Measurements from ENCODE around the gene KIAA1328. TPM values are rescaled to one million over a fixed set of nuclear protein-coding genes. Genes with fewer than 3 reads are reported as not detected.

Gene KIAA1328
- total RNA-seq, 1 experiment from 2014 or later, result 4.9 TPM

GRCh38 chr18:36889321-36889720 lies 60.4 kb downstream of the KIAA1328 start:
- POLR2A ChIA-PET, result no interaction called here
- TF ChIP-seq CTCF (IDR thresholded peaks at IDR 0.05; ENCODE audit: insufficient read depth in 1 of 2, low read depth in 1 of 2, low read length in 1 of 2, severe bottlenecking in 1 of 2, unreplicated experiment in 1 of 2), result no peak
- H3K27me3 Mint-ChIP-seq (ENCODE audit: insufficient read depth, unreplicated experiment), result no peaks in the 10 kb centered on the region
- Histone ChIP-seq H3K4me1 (no peaks in the 10 kb centered on the region), H3K27me3 (replicated peaks; ENCODE audit: control insufficient read depth, insufficient read depth, low read length) (no peaks in the 10 kb centered on the region), H3K9me3 (no peaks in the 10 kb centered on the region), H3K4me3 (ENCODE audit: low read depth, low read length) (no peak overlapping the region), H3K36me3 (ENCODE audit: control insufficient read depth, insufficient read depth, low read length) (no peaks in the 10 kb centered on the region)
- H3K4me3 Mint-ChIP-seq (ENCODE audit: unreplicated experiment), result no peak overlapping the region
- intact Hi-C loops (cut with micrococcal nuclease; ENCODE audit: unreplicated experiment), result no loop called here
- DNase-seq, result no peak
- BruUV-seq (replicated peaks), result no TSS peak
- no peak overlapping the region for H3K27ac Mint-ChIP-seq (ENCODE audit: unreplicated experiment)
- no peaks in the 10 kb centered on the region for H3K36me3 Mint-ChIP-seq (ENCODE audit: insufficient read depth, unreplicated experiment)
- no peaks in the 10 kb centered on the region for H3K4me1 Mint-ChIP-seq (ENCODE audit: low read depth, unreplicated experiment)
- H3K9me3 Mint-ChIP-seq (ENCODE audit: unreplicated experiment), result no peaks in the 10 kb centered on the region
- CTCF ChIA-PET, result no interaction called here

GRCh38 chr18:36889742-36890141 lies 60.8 kb downstream of the KIAA1328 start:
- intact Hi-C loops (cut with micrococcal nuclease; ENCODE audit: unreplicated experiment), result no loop called here
- TF ChIP-seq CTCF (IDR thresholded peaks at IDR 0.05; ENCODE audit: insufficient read depth in 1 of 2, low read depth in 1 of 2, low read length in 1 of 2, severe bottlenecking in 1 of 2, unreplicated experiment in 1 of 2), result no peak
- no peak overlapping the region for H3K27ac Mint-ChIP-seq (ENCODE audit: unreplicated experiment)
- CTCF ChIA-PET, result no interaction called here
- Histone ChIP-seq H3K36me3 (ENCODE audit: control insufficient read depth, insufficient read depth, low read length) (no peaks in the 10 kb centered on the region), H3K4me3 (ENCODE audit: low read depth, low read length) (no peak overlapping the region), H3K4me1 (no peaks in the 10 kb centered on the region), H3K9me3 (no peaks in the 10 kb centered on the region), H3K27me3 (replicated peaks; ENCODE audit: control insufficient read depth, insufficient read depth, low read length) (no peaks in the 10 kb centered on the region)
- H3K4me3 Mint-ChIP-seq (ENCODE audit: unreplicated experiment), result no peak overlapping the region
- DNase-seq, result no peak
- POLR2A ChIA-PET, result no interaction called here
- no peaks in the 10 kb centered on the region for H3K4me1 Mint-ChIP-seq (ENCODE audit: low read depth, unreplicated experiment)
- BruUV-seq (replicated peaks), result no TSS peak
- no peaks in the 10 kb centered on the region for H3K9me3 Mint-ChIP-seq (ENCODE audit: unreplicated experiment)
- H3K27me3 Mint-ChIP-seq (ENCODE audit: insufficient read depth, unreplicated experiment), result no peaks in the 10 kb centered on the region
- H3K36me3 Mint-ChIP-seq (ENCODE audit: insufficient read depth, unreplicated experiment), result no peaks in the 10 kb centered on the region

- no TSS peak for BruUV-seq (replicated peaks)
- no peak for TF ChIP-seq CTCF (IDR thresholded peaks at IDR 0.05; ENCODE audit: insufficient read depth in 1 of 2, low read depth in 1 of 2, low read length in 1 of 2, severe bottlenecking in 1 of 2, unreplicated experiment in 1 of 2)
- intact Hi-C loops (cut with micrococcal nuclease; ENCODE audit: unreplicated experiment), result no loop called here
- Mint-ChIP-seq H3K9me3 (ENCODE audit: unreplicated experiment) (no peaks in the 10 kb centered on the region), H3K4me1 (ENCODE audit: low read depth, unreplicated experiment) (no peaks in the 10 kb centered on the region), H3K4me3 (ENCODE audit: unreplicated experiment) (no peak overlapping the region), H3K27ac (ENCODE audit: unreplicated experiment) (no peak overlapping the region), H3K27me3 (ENCODE audit: insufficient read depth, unreplicated experiment) (no peaks in the 10 kb centered on the region), H3K36me3 (ENCODE audit: insufficient read depth, unreplicated experiment) (no peaks in the 10 kb centered on the region)
- H3K4me3 ChIP-seq (ENCODE audit: low read depth, low read length), result no peak overlapping the region
- H3K9me3 ChIP-seq, result no peaks in the 10 kb centered on the region
- CTCF ChIA-PET, result no interaction called here
- no peak for DNase-seq
- no peaks in the 10 kb centered on the region for H3K36me3 ChIP-seq (ENCODE audit: control insufficient read depth, insufficient read depth, low read length)
- no peaks in the 10 kb centered on the region for H3K27me3 ChIP-seq (replicated peaks; ENCODE audit: control insufficient read depth, insufficient read depth, low read length)
- no peaks in the 10 kb centered on the region for H3K4me1 ChIP-seq
- POLR2A ChIA-PET, result no interaction called here
Observed at GRCh38 chr18:36890598-36890997, 61.7 kb downstream of the KIAA1328 start.

Measured in Caco-2 (cell line).